SU-DHL-6 (cell line): ENCODE data around the gene UBE2E2.

ENCODE experiments used
- CTCF ChIP-seq: fragments of 200-600 bp; sonication (generic); IDR thresholded peaks from one replicate; pipeline ENCODE4 v1.5.1; 2017; ENCODE audit warnings: antibody characterized with exemption, mild to moderate bottlenecking, low read length, moderate library complexity; ENCODE audit not compliant: insufficient read depth, poor library complexity, severe bottlenecking
- EZH2phosphoT487 ChIP-seq: fragments of 200-600 bp; sonication (generic), shearing (Covaris generic); conservative IDR thresholded peaks from 2 replicates; pipeline ENCODE4 v1.6.1; 2018; ENCODE audit warnings: mild to moderate bottlenecking, antibody characterized with exemption, low read length, moderate library complexity, mixed read lengths

- TF ChIP-seq EZH2phosphoT487 (no peak), CTCF (no peak)
Measured at GRCh38 chr3:23481011-23481615, 278.0 kb downstream of the UBE2E2 start.
